ENCODE measurements around the gene GATD1.

The GATD1 gene

GRCh38 chr11:778976-779954 lies 2.0 kb upstream of the GATD1 start:
- no peak for DNase-seq (ENCODE audit: low spot score)

- peak; percentile 19 for DNase-seq (ENCODE audit: low spot score)
Measured at GRCh38 chr11:776561-777287, 563 bp downstream of the GATD1 start.

DNA sequence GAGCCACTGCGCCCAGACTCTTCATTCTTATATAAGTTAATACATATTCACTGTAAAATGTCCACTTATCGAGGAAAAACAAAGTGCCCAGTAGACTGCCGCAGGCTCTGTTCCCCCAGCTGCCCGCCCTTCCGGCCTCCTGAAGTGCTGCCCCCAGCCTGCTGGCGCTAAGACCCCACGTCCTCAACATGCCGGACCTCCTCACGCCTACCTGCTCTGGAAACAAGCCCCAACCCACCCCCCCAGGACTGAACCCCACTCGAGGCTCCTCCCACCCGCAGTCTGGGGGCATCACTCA lies 1.1 kb downstream of the GATD1 start:
- no peak for DNase-seq (ENCODE audit: low spot score)

DNA sequence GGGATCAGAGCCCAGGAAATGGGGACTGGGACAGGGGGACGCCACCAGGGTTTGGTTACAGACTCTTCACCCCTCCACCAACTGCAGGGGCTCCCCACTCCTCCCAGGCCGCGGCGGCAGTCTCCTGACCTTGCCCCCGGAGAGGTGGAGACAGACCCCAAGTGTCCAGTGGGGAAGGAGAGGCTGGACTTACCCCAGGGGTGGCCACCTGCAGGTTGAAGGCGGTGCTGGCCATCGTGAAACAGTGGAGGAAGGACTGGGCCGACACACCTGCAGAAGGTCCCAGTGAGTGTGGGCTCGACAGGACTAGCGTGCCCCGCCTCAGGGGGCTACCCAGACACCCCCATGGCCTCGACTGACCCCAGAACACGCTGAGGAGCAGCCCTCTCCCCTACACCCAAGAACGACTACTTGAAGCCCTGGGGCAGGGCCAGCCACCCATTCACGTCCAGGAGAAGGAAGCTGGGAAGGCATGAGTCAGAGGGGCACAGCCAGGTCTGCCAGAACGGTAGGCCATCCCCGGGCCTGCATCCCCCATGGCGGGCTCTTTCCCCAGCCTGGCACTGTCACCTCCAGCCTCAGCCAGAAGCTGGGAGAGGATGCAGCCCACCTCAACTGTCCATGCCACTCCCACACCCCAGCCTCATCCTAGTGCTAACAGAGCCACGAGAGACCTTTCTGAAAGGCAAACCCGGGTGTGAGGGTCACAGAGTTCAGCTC lies 2.3 kb downstream of the GATD1 start:
- no peak for DNase-seq (ENCODE audit: low spot score)

- DNase-seq (ENCODE audit: low spot score): no peak
Measured at GRCh38 chr11:773830-774229, 3.5 kb downstream of the GATD1 start.

DNA sequence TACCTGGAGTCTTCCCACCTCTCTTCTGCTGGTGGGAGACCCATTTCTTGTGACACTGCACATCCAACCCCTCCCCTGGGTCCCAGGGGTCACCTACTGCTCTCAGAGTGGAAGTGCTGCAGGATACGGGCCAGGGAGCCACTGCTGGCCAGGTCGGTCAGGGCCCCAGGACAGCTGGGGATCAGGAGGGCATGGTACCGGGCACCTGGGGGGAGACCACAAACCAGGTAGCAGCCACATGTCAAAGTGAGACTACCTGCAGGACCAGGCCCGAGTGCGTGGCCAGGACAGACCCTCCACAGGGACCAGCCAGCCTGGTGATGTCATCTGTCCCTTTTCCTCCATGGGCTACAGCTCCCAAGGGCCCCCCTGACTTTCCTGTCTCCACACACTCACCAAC lies 3.9 kb downstream of the GATD1 start:
- DNase-seq (ENCODE audit: low spot score): no peak

DNA sequence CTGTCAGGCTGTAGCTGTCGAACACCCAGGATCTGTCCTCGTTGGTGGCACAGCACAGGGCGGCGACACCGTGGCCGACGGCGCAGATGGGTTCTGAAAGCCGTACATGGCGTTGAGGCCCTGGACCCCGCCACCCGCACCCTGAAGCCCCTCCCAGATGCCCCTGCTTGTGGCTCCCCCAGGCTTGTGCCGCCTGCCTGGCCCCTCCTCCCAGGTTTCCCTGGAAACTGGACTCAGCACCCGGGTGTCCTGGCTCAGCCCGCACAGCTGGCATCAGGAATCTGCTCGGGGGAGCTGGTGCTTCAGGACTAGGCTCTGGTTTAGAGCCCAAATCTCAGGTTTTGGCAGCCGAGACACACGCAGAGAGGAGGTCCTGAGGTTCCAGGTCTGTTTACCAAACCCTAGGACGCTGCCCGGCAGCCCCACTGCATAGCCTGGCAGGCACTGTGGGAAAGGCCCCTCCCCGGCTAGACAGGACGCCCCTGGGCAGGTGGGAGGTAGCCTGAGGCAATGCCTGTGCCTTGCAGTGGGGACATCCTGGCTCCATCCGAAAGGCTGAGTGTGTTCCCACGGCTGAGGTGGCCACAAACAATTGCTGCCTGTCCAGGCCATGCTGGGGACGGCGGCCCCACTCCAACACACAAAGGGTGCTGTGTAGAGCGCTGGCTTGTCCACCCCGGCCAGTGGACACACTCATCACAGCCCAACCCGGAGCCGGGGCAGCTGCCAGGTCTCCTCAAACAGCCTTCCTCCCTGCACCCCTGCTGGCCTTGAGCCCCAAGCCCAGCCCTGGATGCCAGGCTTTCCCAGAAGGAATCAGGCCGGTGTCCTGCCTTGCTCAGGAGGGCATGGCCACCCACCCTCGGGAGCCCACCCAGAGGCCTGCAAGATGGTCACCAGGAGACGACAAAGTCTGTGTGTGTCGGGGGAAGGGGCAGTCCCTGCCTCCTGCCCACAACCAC lies 4.6 kb downstream of the GATD1 start:
- no peak for DNase-seq (ENCODE audit: low spot score)

DNA sequence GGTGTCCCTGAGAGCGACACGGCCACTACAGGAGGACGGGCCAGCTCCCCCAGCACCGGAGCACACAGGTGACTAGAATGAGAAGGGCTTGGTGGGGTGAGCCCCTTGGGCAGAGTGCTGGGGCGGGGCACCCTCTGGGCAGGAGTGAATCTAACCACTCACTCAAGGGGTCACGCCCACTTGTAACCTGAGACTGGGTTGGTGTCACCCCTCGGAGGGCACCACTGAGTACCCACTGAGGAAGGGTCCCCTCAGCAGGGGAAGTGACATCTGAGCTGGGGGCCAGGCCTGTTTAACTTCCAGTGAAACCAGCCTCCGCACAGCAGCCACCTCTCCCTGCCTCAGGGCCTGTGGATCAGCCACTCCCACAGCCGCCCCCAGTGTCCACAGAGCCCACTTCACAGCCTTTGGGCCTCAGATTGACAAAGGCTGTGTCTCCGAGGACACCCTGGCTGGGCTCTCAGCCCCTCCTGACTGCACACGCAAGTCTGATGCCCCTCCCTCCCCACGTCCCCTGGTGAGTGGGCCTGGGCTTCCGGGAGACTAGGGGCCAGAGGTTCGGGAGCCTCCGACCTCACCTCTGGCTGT lies 5.6 kb downstream of the GATD1 start:
- no peak for DNase-seq (ENCODE audit: low spot score)

DNA sequence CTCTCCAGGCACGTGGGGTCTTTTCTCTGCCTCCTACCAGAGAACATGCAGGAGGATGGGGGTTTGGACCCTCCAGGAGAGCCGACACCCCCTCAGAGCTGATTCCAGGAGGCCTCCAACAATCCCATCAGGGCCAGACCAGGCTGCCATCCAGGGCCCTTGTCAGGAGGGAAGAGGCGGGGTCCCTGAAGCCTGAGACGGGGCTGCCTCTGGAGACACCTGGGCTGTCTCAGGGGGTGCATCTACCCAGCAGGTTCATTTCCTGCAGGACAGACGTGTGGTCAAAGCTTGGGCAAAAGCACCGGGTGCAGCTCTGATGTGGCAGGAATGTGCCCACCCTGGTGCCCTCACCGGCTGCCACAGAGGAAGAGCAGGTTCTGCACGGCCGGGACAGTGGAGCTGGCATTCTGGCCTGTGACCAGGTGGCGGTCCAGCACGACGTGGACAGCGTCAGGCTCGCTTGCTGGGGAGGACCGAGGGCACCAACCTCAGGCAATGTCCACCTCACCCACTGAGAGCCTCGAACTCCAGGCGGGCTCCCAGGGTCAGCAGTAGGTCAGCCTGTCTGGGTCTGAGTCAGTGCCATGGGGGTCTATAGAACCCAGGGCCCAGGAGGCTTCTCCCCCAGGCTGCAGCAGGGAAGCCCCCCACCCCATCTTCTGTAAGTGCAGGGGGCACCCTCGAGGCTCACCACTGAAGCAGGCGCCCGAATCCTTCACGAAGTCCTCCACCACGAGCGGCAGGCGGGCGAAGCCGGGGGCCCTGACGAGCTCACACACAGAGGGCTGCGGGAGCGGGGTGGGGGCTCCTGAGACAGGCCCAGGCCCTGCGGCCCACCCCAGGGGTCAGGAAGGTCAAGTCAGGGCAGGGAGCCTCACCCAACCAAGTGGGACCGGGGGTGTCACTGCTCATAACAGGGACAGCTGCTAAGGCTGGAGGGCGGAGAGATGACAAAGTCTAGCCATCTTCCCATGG lies 6.4 kb downstream of the GATD1 start:
- no peak for DNase-seq (ENCODE audit: low spot score)

GRCh38 chr11:769887-770641 lies 7.2 kb downstream of the GATD1 start:
- DNase-seq (ENCODE audit: low spot score): no peak

DNA sequence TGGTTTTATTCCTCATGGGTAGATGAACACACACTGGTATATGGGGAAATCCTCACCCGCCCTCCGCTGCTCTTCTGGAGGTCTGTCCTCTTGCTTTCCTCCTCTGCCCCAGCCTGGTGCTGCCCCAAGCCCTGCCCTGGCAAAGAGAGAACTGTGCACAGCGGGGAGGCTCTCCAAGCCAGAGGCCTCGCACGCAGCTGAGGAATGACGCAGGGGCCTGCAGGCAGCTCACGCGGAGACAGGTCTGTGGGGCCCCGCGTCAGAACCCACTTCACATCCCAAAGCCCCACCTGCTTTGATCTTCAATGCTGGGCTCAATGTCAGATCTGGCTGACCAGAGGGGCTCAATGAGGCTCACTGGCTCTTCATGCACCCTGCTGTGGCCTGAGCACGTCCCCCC lies 10.0 kb downstream of the GATD1 start:
- DNase-seq (ENCODE audit: low spot score): no peak

- no peak for DNase-seq (ENCODE audit: low spot score)
Measured at GRCh38 chr11:766936-767210, 10.4 kb downstream of the GATD1 start.

GRCh38 chr11:766106-766935 lies 11.0 kb downstream of the GATD1 start:
- DNase-seq (ENCODE audit: low spot score): no peak

- no peak for DNase-seq (ENCODE audit: low spot score)
Measured at GRCh38 chr11:765802-766091, 11.5 kb downstream of the GATD1 start.

DNA sequence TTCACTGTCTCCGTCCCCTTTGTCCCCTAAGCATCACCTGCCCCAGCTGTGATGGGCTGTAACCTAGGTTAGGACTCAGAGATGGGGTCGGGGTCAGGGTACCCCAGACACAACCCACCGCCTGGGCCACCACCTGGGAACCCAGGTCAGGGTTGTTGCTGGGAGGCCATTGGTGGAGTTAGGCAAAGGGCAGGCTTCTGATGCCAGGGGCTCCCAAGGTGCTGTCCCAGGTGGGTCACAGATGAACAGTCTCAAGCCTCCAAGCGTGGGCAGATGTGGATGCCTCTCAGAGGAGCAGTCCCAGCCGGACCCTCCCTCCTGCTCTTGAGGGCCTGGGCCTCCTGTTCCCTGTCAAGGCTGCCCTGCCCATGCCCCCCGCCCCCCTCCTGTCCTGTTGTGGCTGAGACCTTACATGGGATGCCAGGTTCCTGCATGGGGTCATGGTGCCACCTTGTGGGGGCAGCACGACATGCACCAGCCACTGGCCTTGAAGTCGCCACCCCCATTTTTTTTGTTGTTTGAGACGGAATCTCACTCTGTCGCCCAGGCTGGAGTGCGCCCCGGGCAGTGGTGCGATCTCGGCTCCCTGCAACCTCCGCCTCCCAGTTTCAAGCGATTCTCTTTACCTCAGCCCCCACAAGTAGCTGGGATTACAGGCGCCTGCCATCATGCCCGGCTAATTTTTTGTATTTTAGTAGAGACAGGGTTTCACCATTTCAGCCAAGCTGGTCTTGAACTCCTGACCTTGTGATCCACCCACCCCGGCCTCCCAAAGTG lies 12.1 kb downstream of the GATD1 start:
- peak; percentile 73 for DNase-seq (ENCODE audit: low spot score)

GRCh38 chr11:764322-765024 lies 12.8 kb downstream of the GATD1 start:
- DNase-seq (ENCODE audit: low spot score): no peak

GRCh38 chr11:763549-764321 lies 13.6 kb downstream of the GATD1 start:
- DNase-seq (ENCODE audit: low spot score): no peak
